Astrocyte (in vitro differentiated cells and primary cell): Measurements from ENCODE around the gene PLA2G4A. TPM values are rescaled to one million over a fixed set of nuclear protein-coding genes. Genes with fewer than 3 reads are reported as not detected.

ENCODE experiments used
- DNase-seq: peaks from one replicate; pipeline ENCODE4 v3.0.0-alpha.2; 2010; ENCODE audit warnings: low read depth
- FAIRE-seq: peaks from 2 replicates; lab custom pipeline; 2011; peaks lifted over from hg19 to GRCh38; lab: Jason Lieb, UNC
- H2AFZ ChIP-seq: 2 replicates; pipeline ENCODE4 v1.6.0; 2012; ENCODE audit warnings: low read depth, low read length, inconsistent platforms
- H3K27ac ChIP-seq: 2 replicates; pipeline ENCODE4 v1.5.1; 2011; ENCODE audit warnings: low read depth, low read length, inconsistent platforms
- H3K27me3 ChIP-seq: 2 replicates; pipeline ENCODE4 v1.6.0; 2011; ENCODE audit warnings: low read length, inconsistent platforms; ENCODE audit not compliant: insufficient read depth
- H3K36me3 ChIP-seq: 2 replicates; pipeline ENCODE4 v1.5.1; 2011; ENCODE audit warnings: low read length, inconsistent platforms; ENCODE audit not compliant: insufficient read depth
- H3K4me1 ChIP-seq: 2 replicates; pipeline ENCODE4 v1.5.1; 2011; ENCODE audit warnings: low read length, inconsistent platforms; ENCODE audit not compliant: insufficient read depth
- H3K4me2 ChIP-seq: 2 replicates; pipeline ENCODE4 v1.6.0; 2012; ENCODE audit warnings: low read length, inconsistent platforms
- H3K4me3 ChIP-seq: 2 replicates; pipeline ENCODE4 v1.5.1; 2011; ENCODE audit warnings: low read depth, mild to moderate bottlenecking, low read length, inconsistent platforms; ENCODE audit not compliant: insufficient read depth
- H3K79me2 ChIP-seq: 2 replicates; pipeline ENCODE4 v1.6.0; 2012; ENCODE audit warnings: mild to moderate bottlenecking, low read length, inconsistent platforms; ENCODE audit not compliant: insufficient read depth
- H3K9ac ChIP-seq: 2 replicates; pipeline ENCODE4 v1.6.0; 2012; ENCODE audit warnings: mild to moderate bottlenecking, low read length, inconsistent platforms
- H3K9me3 ChIP-seq: 2 replicates; pipeline ENCODE4 v1.5.1; 2012; ENCODE audit warnings: low read depth, mild to moderate bottlenecking, low read length, inconsistent platforms; ENCODE audit not compliant: insufficient read depth
- H4K20me1 ChIP-seq: 2 replicates; pipeline ENCODE4 v1.6.0; 2012; ENCODE audit warnings: low read length, inconsistent platforms; ENCODE audit not compliant: insufficient read depth
- H3K27ac Mint-ChIP-seq: one replicate; pipeline ENCODE4 v1.8.0; 2021; ENCODE audit warnings: mild to moderate bottlenecking, mixed read lengths; ENCODE audit not compliant: unreplicated experiment
- H3K27me3 Mint-ChIP-seq: one replicate; pipeline ENCODE4 v1.8.0; 2021; ENCODE audit warnings: low read depth, mixed read lengths; ENCODE audit not compliant: unreplicated experiment
- H3K36me3 Mint-ChIP-seq: one replicate; pipeline ENCODE4 v1.8.0; 2021; ENCODE audit warnings: low read depth, mixed read lengths; ENCODE audit not compliant: unreplicated experiment
- H3K4me1 Mint-ChIP-seq: one replicate; pipeline ENCODE4 v1.8.0; 2021; ENCODE audit warnings: low read depth, mixed read lengths; ENCODE audit not compliant: unreplicated experiment
- H3K4me3 Mint-ChIP-seq: one replicate; pipeline ENCODE4 v1.8.0; 2021; ENCODE audit warnings: mild to moderate bottlenecking, moderate library complexity, mixed read lengths; ENCODE audit not compliant: unreplicated experiment
- H3K9me3 Mint-ChIP-seq: one replicate; pipeline ENCODE4 v1.8.0; 2021; ENCODE audit warnings: mild to moderate bottlenecking, mixed read lengths; ENCODE audit not compliant: unreplicated experiment
- EZH2 ChIP-seq: IDR thresholded peaks from 2 replicates; pipeline ENCODE4 v1.6.1; 2012; ENCODE audit warnings: mild to moderate bottlenecking, low read length, inconsistent platforms; ENCODE audit not compliant: insufficient read depth
- total RNA-seq: library from RNA; stranded (reverse); gene quantifications from 2 replicates; pipeline ENCODE4 v1.2.1, GENCODE V29; 2021
- TF ChIP-seq, protein P1 (sequence below): IDR thresholded peaks from 2 replicates; pipeline ENCODE4 v1.5.1; 2011; ENCODE audit warnings: low read depth, mild to moderate bottlenecking, inconsistent platforms, low read length, moderate library complexity; ENCODE audit not compliant: insufficient read depth

Gene PLA2G4A
- total RNA-seq, 1 donor from 2014 or later: 1.4 TPM

- Mint-ChIP-seq H3K36me3 (no peaks in the 10 kb centered on the region), H3K9me3 (no peaks in the 10 kb centered on the region), H3K27ac (no peak overlapping the region), H3K4me1 (no peaks in the 10 kb centered on the region), H3K4me3 (no peak overlapping the region), H3K27me3 (no peaks in the 10 kb centered on the region)
- no peak overlapping the region for H3K27ac ChIP-seq
- no peaks in the 10 kb centered on the region for H3K27me3 ChIP-seq
- H3K9ac ChIP-seq: no peak overlapping the region
- TF ChIP-seq EZH2: no peak
- TF ChIP-seq, protein P1, sequence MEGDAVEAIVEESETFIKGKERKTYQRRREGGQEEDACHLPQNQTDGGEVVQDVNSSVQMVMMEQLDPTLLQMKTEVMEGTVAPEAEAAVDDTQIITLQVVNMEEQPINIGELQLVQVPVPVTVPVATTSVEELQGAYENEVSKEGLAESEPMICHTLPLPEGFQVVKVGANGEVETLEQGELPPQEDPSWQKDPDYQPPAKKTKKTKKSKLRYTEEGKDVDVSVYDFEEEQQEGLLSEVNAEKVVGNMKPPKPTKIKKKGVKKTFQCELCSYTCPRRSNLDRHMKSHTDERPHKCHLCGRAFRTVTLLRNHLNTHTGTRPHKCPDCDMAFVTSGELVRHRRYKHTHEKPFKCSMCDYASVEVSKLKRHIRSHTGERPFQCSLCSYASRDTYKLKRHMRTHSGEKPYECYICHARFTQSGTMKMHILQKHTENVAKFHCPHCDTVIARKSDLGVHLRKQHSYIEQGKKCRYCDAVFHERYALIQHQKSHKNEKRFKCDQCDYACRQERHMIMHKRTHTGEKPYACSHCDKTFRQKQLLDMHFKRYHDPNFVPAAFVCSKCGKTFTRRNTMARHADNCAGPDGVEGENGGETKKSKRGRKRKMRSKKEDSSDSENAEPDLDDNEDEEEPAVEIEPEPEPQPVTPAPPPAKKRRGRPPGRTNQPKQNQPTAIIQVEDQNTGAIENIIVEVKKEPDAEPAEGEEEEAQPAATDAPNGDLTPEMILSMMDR: no peak
- H3K79me2 ChIP-seq: no peaks in the 10 kb centered on the region
- no peaks in the 10 kb centered on the region for H3K36me3 ChIP-seq
- H2AFZ ChIP-seq: no peak overlapping the region
- H3K4me2 ChIP-seq: no peak overlapping the region
- DNase-seq (no peak), FAIRE-seq (no peak)
- H3K4me1 ChIP-seq: no peaks in the 10 kb centered on the region
- no peaks in the 10 kb centered on the region for H3K9me3 ChIP-seq
- H3K4me3 ChIP-seq: no peak overlapping the region
- no peaks in the 10 kb centered on the region for H4K20me1 ChIP-seq
Observed at GRCh38 chr1:186873687-186874086, 44.9 kb downstream of the PLA2G4A start.

GRCh38 chr1:186875896-186876835, 47.4 kb downstream of the PLA2G4A start:
- H3K36me3 Mint-ChIP-seq: no peaks in the 10 kb centered on the region

More at GRCh38 chr1:186875896-186876835, 47.4 kb downstream of the PLA2G4A start:
- H3K9me3 ChIP-seq: no peaks in the 10 kb centered on the region
- H3K4me2 ChIP-seq: no peak overlapping the region
- no peak for TF ChIP-seq EZH2
- TF ChIP-seq, protein P1: no peak
- H3K9ac ChIP-seq: no peak overlapping the region
- no peak overlapping the region for H3K4me3 Mint-ChIP-seq
- H3K27ac ChIP-seq: no peak overlapping the region
- H3K36me3 ChIP-seq: no peaks in the 10 kb centered on the region
- H3K27ac Mint-ChIP-seq: no peak overlapping the region
- DNase-seq (no peak), FAIRE-seq (no peak)
- H3K4me3 ChIP-seq: no peak overlapping the region
- no peaks in the 10 kb centered on the region for H3K27me3 ChIP-seq
- H3K9me3 Mint-ChIP-seq: no peaks in the 10 kb centered on the region
- H3K27me3 Mint-ChIP-seq: no peaks in the 10 kb centered on the region
- peaks cover 4% of the 10 kb centered on the region for H3K4me1 Mint-ChIP-seq
- H3K4me1 ChIP-seq: no peaks in the 10 kb centered on the region
- no peaks in the 10 kb centered on the region for H4K20me1 ChIP-seq
- H2AFZ ChIP-seq: no peak overlapping the region
- H3K79me2 ChIP-seq: no peaks in the 10 kb centered on the region
